Loucy (cell line): ENCODE data around the gene MTR.
A peak's percentile ranks its signal among the peaks of the same experiment; 100 is the strongest.

Experiments
- H2AFZ ChIP-seq: fragments of 200-600 bp; sonication (generic); 2 replicates; pipeline ENCODE4 v1.6.0; 2016; ENCODE audit warnings: antibody characterized with exemption, mild to moderate bottlenecking, low read length, moderate library complexity
- H3F3A ChIP-seq: fragments of 200-600 bp; 2 replicates; pipeline ENCODE4 v1.6.0; 2016; ENCODE audit warnings: antibody characterized with exemption, low read depth, mild to moderate bottlenecking
- H3K27me3 ChIP-seq: fragments of 200-600 bp; sonication (generic); 2 replicates; pipeline ENCODE4 v1.6.1; 2014; ENCODE audit warnings: low read length, mild to moderate bottlenecking; ENCODE audit not compliant: insufficient read depth, poor library complexity, severe bottlenecking
- H3K36me3 ChIP-seq: fragments of 200-600 bp; sonication (generic); 2 replicates; pipeline ENCODE4 v1.6.1; 2016; ENCODE audit warnings: low read length; ENCODE audit not compliant: insufficient read depth
- H3K4me1 ChIP-seq: fragments of 200-600 bp; sonication (generic); 2 replicates; pipeline ENCODE4 v1.5.1; 2014; ENCODE audit warnings: low read length, mild to moderate bottlenecking; ENCODE audit not compliant: insufficient read depth, poor library complexity, severe bottlenecking
- H3K4me2 ChIP-seq: fragments of 200-600 bp; sonication (generic); 2 replicates; pipeline ENCODE4 v1.6.0; 2014; ENCODE audit warnings: antibody characterized with exemption, low read length, low read depth, mild to moderate bottlenecking; ENCODE audit not compliant: poor library complexity, severe bottlenecking
- H3K4me3 ChIP-seq: fragments of 200-600 bp; sonication (generic); 2 replicates; pipeline ENCODE4 v1.5.1; 2014; ENCODE audit warnings: low read length, mild to moderate bottlenecking, mixed read lengths; ENCODE audit not compliant: poor library complexity, severe bottlenecking
- H3K79me2 ChIP-seq: fragments of 200-600 bp; sonication (generic); 2 replicates; pipeline ENCODE4 v1.6.1; 2014; ENCODE audit warnings: low read length; ENCODE audit not compliant: insufficient read depth
- H3K9ac ChIP-seq: fragments of 200-600 bp; sonication (generic); 2 replicates; pipeline ENCODE4 v1.6.0; 2014; ENCODE audit warnings: mild to moderate bottlenecking, low read depth, low read length, moderate library complexity; ENCODE audit not compliant: poor library complexity, severe bottlenecking
- H3K9me2 ChIP-seq: fragments of 200-600 bp; sonication (generic); replicated peaks from 2 replicates; pipeline ENCODE4 v1.6.1; 2016; ENCODE audit warnings: low read depth, low read length, mixed read lengths
- H3K9me3 ChIP-seq: fragments of 200-600 bp; sonication (generic); 2 replicates; pipeline ENCODE4 v1.6.1; 2014; ENCODE audit warnings: mild to moderate bottlenecking, antibody characterized with exemption, low read length, low read depth; ENCODE audit not compliant: insufficient read depth
- H4K20me1 ChIP-seq: fragments of 200-600 bp; sonication (generic); 2 replicates; pipeline ENCODE4 v1.6.0; 2014; ENCODE audit warnings: antibody characterized with exemption, low read length, mild to moderate bottlenecking; ENCODE audit not compliant: insufficient read depth, poor library complexity, severe bottlenecking
- EZH2phosphoT487 ChIP-seq: fragments of 200-600 bp; IDR thresholded peaks from 2 replicates; pipeline ENCODE4 v1.6.1; 2018; ENCODE audit warnings: antibody characterized with exemption, mild to moderate bottlenecking, moderate library complexity, borderline replicate concordance
- TF ChIP-seq, protein P1 (sequence below): fragments of 200-600 bp; sonication (generic); conservative IDR thresholded peaks from 2 replicates; pipeline ENCODE4 v1.5.1; 2014; ENCODE audit warnings: mild to moderate bottlenecking, antibody characterized with exemption, low read length

MTR gene

GRCh38 chr1:236794585-236795034, 482 bp upstream of the MTR start:
- Histone ChIP-seq H2AFZ (peak overlapping the region; percentile 96), H3K79me2 (peaks cover 42% of the 10 kb centered on the region), H3K9ac (peak overlapping the region; percentile 86), H3K9me2 (no peaks in the 10 kb centered on the region), H3K36me3 (no peaks in the 10 kb centered on the region), H3K4me2 (peak overlapping the region; percentile 95), H3K9me3 (no peaks in the 10 kb centered on the region), H3K4me3 (peak overlapping the region; percentile 93), H3F3A (no peaks in the 10 kb centered on the region), H3K27me3 (peaks cover 24% of the 10 kb centered on the region), H3K4me1 (peaks cover 23% of the 10 kb centered on the region), H4K20me1 (peaks cover 19% of the 10 kb centered on the region)
- no peak for TF ChIP-seq EZH2phosphoT487
- TF ChIP-seq, protein P1, sequence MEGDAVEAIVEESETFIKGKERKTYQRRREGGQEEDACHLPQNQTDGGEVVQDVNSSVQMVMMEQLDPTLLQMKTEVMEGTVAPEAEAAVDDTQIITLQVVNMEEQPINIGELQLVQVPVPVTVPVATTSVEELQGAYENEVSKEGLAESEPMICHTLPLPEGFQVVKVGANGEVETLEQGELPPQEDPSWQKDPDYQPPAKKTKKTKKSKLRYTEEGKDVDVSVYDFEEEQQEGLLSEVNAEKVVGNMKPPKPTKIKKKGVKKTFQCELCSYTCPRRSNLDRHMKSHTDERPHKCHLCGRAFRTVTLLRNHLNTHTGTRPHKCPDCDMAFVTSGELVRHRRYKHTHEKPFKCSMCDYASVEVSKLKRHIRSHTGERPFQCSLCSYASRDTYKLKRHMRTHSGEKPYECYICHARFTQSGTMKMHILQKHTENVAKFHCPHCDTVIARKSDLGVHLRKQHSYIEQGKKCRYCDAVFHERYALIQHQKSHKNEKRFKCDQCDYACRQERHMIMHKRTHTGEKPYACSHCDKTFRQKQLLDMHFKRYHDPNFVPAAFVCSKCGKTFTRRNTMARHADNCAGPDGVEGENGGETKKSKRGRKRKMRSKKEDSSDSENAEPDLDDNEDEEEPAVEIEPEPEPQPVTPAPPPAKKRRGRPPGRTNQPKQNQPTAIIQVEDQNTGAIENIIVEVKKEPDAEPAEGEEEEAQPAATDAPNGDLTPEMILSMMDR, result no peak

DNA sequence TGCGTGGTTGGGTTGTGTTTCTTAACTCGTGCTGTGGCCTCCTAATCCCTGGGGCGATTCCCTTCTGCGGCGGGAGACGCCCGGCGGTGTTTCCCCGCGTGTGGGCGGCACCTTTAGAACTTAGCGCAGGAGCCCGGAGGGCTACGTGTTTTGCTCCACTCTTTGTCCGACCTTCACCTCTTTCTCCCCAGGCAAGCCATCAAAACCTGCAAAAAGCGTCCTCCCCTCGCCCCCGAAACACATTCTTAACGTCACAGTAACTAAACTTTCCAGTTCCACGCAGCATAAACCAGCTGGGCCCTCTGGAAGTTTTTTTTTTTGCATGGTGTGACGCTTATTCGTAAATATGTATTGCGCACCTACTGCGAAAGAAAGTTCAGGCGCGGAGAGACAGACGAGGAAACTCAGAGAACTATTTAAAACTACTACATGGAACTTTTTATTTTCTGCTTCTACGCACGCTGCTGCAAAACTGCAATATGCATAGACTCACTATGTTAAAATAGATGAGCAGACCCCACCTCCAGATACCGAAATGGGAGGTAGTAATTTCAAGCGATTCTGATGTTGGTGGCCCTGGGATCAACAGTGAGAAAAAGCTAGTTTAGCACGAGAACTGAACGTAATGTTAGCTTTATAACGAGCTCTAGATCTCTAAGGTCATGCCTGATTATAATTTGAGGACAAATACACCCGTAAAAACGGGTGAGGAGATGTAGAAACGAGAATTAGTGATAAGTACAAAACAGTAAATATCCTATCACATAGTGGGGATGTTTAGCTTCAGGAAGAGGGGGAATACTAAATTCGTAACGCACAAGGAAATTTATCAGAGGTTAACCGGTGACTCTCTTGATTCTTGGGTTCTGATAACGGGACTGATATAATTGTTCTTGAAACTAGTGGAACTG, 920 bp downstream of the MTR start:
- Histone ChIP-seq H3K9ac (peak overlapping the region; percentile 86), H3K4me3 (peak overlapping the region; percentile 93), H3K4me1 (peaks cover 25% of the 10 kb centered on the region), H3K9me2 (no peaks in the 10 kb centered on the region), H3K36me3 (no peaks in the 10 kb centered on the region), H3K4me2 (peak overlapping the region; percentile 95), H4K20me1 (peaks cover 20% of the 10 kb centered on the region), H3K27me3 (peaks cover 24% of the 10 kb centered on the region), H3F3A (no peaks in the 10 kb centered on the region), H3K79me2 (peaks cover 56% of the 10 kb centered on the region), H3K9me3 (no peaks in the 10 kb centered on the region), H2AFZ (peak overlapping the region; percentile 92)
- TF ChIP-seq, protein P1, result no peak
- no peak for TF ChIP-seq EZH2phosphoT487

- Histone ChIP-seq H3K4me2 (peak overlapping the region; percentile 95), H3K9me2 (no peaks in the 10 kb centered on the region), H3F3A (no peaks in the 10 kb centered on the region), H3K36me3 (peaks cover 8% of the 10 kb centered on the region; the same call in 1 of the 2 replicates), H3K4me3 (peak overlapping the region; percentile 93), H3K4me1 (peaks cover 37% of the 10 kb centered on the region), H3K9ac (peak overlapping the region; percentile 41), H3K27me3 (no peaks in the 10 kb centered on the region), H3K79me2 (peaks cover 85% of the 10 kb centered on the region), H2AFZ (no peak overlapping the region), H4K20me1 (peaks cover 33% of the 10 kb centered on the region), H3K9me3 (no peaks in the 10 kb centered on the region)
- TF ChIP-seq, protein P1, result no peak
- no peak for TF ChIP-seq EZH2phosphoT487
These were observed 3.9 kb downstream of the MTR start for GRCh38 chr1:236799001-236799400.
